Endothelial cell of umbilical vein (primary cell): Measurements from ENCODE around the gene RER1. TPM values are rescaled to one million over a fixed set of nuclear protein-coding genes. Genes with fewer than 3 reads are reported as not detected.

Experiments
- BruUV-seq: library from RNA; stranded (reverse); fragments of 400-500 nt; replicated peaks from 2 replicates; lab custom pipeline; 2021; lab: Mats Ljungman, UMichigan
- CTCF ChIA-PET: fragments of 300-600, 350-600 bp; sonication (Branson Sonifier 250); formaldehyde crosslinking; loops from one replicate; lab custom pipeline; 2021; ENCODE audit warnings: antibody characterized with exemption, inconsistent platforms; lab: Charles Lee
- POLR2A ChIA-PET: fragments of 300-600, 350-600 bp; sonication (Branson Sonifier 250); formaldehyde crosslinking; loops from one replicate; lab custom pipeline; 2021; ENCODE audit warnings: antibody characterized with exemption, inconsistent platforms; lab: Charles Lee
- DNase-seq: peaks from one replicate; pipeline ENCODE4 v3.0.0-alpha.2; 2011; ENCODE audit warnings: low read depth, low spot score
- FAIRE-seq: peaks from 2 replicates; lab custom pipeline; 2011; peaks lifted over from hg19 to GRCh38; lab: Jason Lieb, UNC
- H2AFZ ChIP-seq: 2 replicates; pipeline ENCODE4 v1.6.0; 2012; ENCODE audit warnings: low read depth, low read length, control low read depth, inconsistent platforms
- H3K27ac ChIP-seq: 2 replicates; pipeline ENCODE4 v1.5.1; 2011; ENCODE audit warnings: low read depth, mild to moderate bottlenecking, control low read depth, low read length, moderate library complexity; ENCODE audit not compliant: insufficient read depth
- H3K27me3 ChIP-seq, 2 experiments: 2 replicates each; pipeline versions ENCODE4 v1.6.0 to v1.6.1; 2011; ENCODE audit warnings: low read length in 2 of 2, mixed read lengths in 1 of 2; ENCODE audit not compliant: control insufficient read depth in 2 of 2, insufficient read depth in 2 of 2
- H3K36me3 ChIP-seq, 2 experiments: 2 replicates in 1 of 2; 3 replicates in 1 of 2; pipeline ENCODE4 v1.5.1; 2011; ENCODE audit warnings: low read length in 2 of 2, mild to moderate bottlenecking in 1 of 2, moderate library complexity in 1 of 2; ENCODE audit not compliant: control insufficient read depth in 2 of 2, insufficient read depth in 2 of 2; ENCODE audit errors: extremely low read depth in 1 of 2
- H3K4me1 ChIP-seq: 3 replicates; pipeline ENCODE4 v1.5.1; 2011; ENCODE audit warnings: mild to moderate bottlenecking, low read length; ENCODE audit not compliant: control insufficient read depth, insufficient read depth; ENCODE audit errors: extremely low read depth
- H3K4me2 ChIP-seq: 2 replicates; pipeline ENCODE4 v1.6.1; 2011; ENCODE audit warnings: low read length, control low read depth, mixed read lengths; ENCODE audit not compliant: insufficient read depth
- H3K4me3 ChIP-seq, 3 experiments: fragments of 200-600 bp in 1 of 3; sonication (generic), shearing (Covaris generic) in 1 of 3; replicated peaks in 1 of 3; 2 replicates each; pipeline ENCODE4 v1.5.1; 2011 to 2016; ENCODE audit warnings: control low read depth in 3 of 3, low read length in 3 of 3, mild to moderate bottlenecking in 2 of 3, inconsistent platforms in 1 of 3, low read depth in 1 of 3, moderate library complexity in 1 of 3; ENCODE audit not compliant: insufficient read depth in 1 of 3
- H3K79me2 ChIP-seq: 2 replicates; pipeline ENCODE4 v1.6.0; 2012; ENCODE audit warnings: low read length, inconsistent platforms; ENCODE audit not compliant: control insufficient read depth, insufficient read depth
- H3K9ac ChIP-seq: replicated peaks from 2 replicates; pipeline ENCODE3; 2011; ENCODE audit warnings: low read length, control low read depth; ENCODE audit not compliant: insufficient read depth; ENCODE audit errors: extremely low read depth
- H3K9me1 ChIP-seq: replicated peaks from 3 replicates; pipeline ENCODE4 v1.6.0; 2011; ENCODE audit warnings: mild to moderate bottlenecking, low read length; ENCODE audit not compliant: control insufficient read depth, insufficient read depth; ENCODE audit errors: extremely low read depth
- H3K9me3 ChIP-seq: replicated peaks from 2 replicates; pipeline ENCODE4 v1.5.1; 2012; ENCODE audit warnings: low read length, inconsistent platforms; ENCODE audit not compliant: control insufficient read depth, insufficient read depth
- H4K20me1 ChIP-seq: replicated peaks from 2 replicates; pipeline ENCODE3; 2011; ENCODE audit warnings: mild to moderate bottlenecking, low read length; ENCODE audit not compliant: control insufficient read depth, insufficient read depth; ENCODE audit errors: extremely low read depth
- EZH2 ChIP-seq: IDR thresholded peaks from 2 replicates; pipeline ENCODE4 v1.6.1; 2012; ENCODE audit warnings: borderline replicate concordance, low read depth, mild to moderate bottlenecking, moderate library complexity, low read length, inconsistent platforms; ENCODE audit not compliant: severe bottlenecking
- FOS ChIP-seq: IDR thresholded peaks from 2 replicates; pipeline ENCODE4 v1.6.1; 2011; ENCODE audit warnings: mild to moderate bottlenecking, low read length, moderate library complexity, borderline replicate concordance; ENCODE audit not compliant: insufficient read depth
- JUN ChIP-seq: IDR thresholded peaks from 2 replicates; pipeline ENCODE4 v1.6.1; 2011; ENCODE audit warnings: borderline replicate concordance, low read depth; ENCODE audit not compliant: insufficient read length, insufficient read depth
- MYC ChIP-seq: IDR thresholded peaks from one replicate; pipeline ENCODE4 v1.6.1; 2011; ENCODE audit warnings: mild to moderate bottlenecking, low read depth, low read length
- POLR2AphosphoS5 ChIP-seq: IDR thresholded peaks from 2 replicates; pipeline ENCODE4 v1.6.1; 2012; ENCODE audit warnings: low read depth, mild to moderate bottlenecking, control low read depth, low read length, moderate library complexity; ENCODE audit not compliant: insufficient read depth
- dilution Hi-C: fragments of 300-500 bp; cut with MboI; formaldehyde crosslinking; loops from one replicate; pipeline ENCODE4 v1.15.0; 2019; ENCODE audit warnings: low sequenced_read_pairs; ENCODE audit not compliant: extremely low pct_ligation_motif_present
- intact Hi-C: fragments of 100-400 bp; cut with micrococcal nuclease; formaldehyde crosslinking; loops from one replicate; pipeline ENCODE4 v1.10.0; 2022
- polyA plus RNA-seq, 4 experiments: library from polyadenylated mRNA; depleted of rRNA in 3 of 4; stranded (reverse) in 3 of 4; unstranded in 1 of 4; fragments of >200 nt; gene quantifications; 2 replicates each; pipeline versions ENCODE4 v1.2.1 to v1.2.3, GENCODE V29; 2011 to 2012; ENCODE audit warnings: missing spikeins in 1 of 4
- total RNA-seq: library from RNA; stranded (reverse); gene quantifications from 2 replicates; pipeline ENCODE4 v1.2.3, GENCODE V29; 2021
- TF ChIP-seq, protein P1 (sequence below): IDR thresholded peaks from 2 replicates; pipeline ENCODE4 v1.6.1; 2011; ENCODE audit not compliant: insufficient read depth, insufficient read length
- TF ChIP-seq, protein P2 (sequence below), 2 donors: IDR thresholded peaks; 1 replicate in 1 of 2; 2 replicates in 1 of 2; pipeline ENCODE4 v1.5.1; 2011; ENCODE audit warnings: low read length in 2 of 2, mild to moderate bottlenecking in 2 of 2, moderate library complexity in 2 of 2, control low read depth in 1 of 2, inconsistent platforms in 1 of 2, low read depth in 1 of 2; ENCODE audit not compliant: insufficient read depth in 1 of 2; ENCODE audit errors: extremely low read depth in 1 of 2

Gene RER1
- total and polyA plus RNA-seq, 2 donors (not counting 3 experiments of a cell fraction or from before 2014, with no cell fraction given): 179 to 292 TPM

DNA sequence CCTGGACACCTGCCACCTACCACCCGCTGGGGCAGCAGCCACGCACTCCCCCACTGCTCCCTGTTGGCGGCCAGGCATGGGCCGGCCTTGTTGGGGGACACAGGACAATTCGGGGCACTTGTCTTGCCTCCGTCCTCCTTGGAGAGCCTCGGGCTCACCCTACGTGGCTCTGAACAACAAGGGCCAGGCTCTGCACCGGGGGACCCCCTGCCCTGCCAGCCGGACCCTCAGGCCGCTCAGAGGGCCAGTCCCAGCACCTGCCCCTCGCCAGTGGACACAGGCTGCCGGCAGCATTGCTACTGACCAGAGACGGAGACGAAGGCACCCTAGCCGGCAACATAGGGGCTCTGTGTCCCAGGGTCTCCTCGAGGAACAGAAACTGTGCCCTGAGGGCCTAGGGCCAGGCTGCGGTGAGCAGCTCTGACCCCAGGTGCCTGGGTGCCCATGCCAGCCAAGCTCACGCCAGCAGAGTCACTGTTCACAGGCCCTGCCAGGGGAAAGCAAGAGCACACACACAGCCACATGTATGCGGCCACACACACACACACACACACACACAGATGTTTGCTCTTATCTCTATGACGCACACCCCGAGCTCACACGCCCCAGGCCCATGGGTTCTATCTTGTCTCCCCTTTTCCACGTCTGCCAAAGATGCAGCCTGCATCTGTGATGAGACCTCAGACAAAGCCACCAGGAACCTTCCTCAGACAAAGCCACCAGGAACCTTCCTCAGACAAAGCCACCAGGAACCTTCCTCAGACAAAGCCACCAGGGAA lies 46.2 kb upstream of the RER1 start:
- BruUV-seq: no TSS peak

More for the DNA sequence above, 46.2 kb upstream of the RER1 start:
- Histone ChIP-seq H3K9ac (no peak overlapping the region), H2AFZ (no peak overlapping the region), H3K9me3 (no peaks in the 10 kb centered on the region), H3K27ac (no peak overlapping the region), H3K4me1 (no peaks in the 10 kb centered on the region), H3K9me1 (no peaks in the 10 kb centered on the region), H3K36me3 (no peaks in the 10 kb centered on the region), H4K20me1 (no peaks in the 10 kb centered on the region), H3K79me2 (no peaks in the 10 kb centered on the region), H3K4me2 (no peak overlapping the region), H3K27me3 (no peaks in the 10 kb centered on the region), H3K4me3 (no peak overlapping the region)
- FAIRE-seq (no peak), DNase-seq (no peak)
- intact Hi-C loops (no loop called here), dilution Hi-C loops (no loop called here)
- CTCF ChIA-PET: no interaction called here
- POLR2A ChIA-PET: no interaction called here
- TF ChIP-seq POLR2AphosphoS5: no peak
- no peak for TF ChIP-seq FOS
- TF ChIP-seq, protein P1, sequence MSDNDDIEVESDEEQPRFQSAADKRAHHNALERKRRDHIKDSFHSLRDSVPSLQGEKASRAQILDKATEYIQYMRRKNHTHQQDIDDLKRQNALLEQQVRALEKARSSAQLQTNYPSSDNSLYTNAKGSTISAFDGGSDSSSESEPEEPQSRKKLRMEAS: no peak
- no peak for TF ChIP-seq EZH2
- TF ChIP-seq, protein P2, sequence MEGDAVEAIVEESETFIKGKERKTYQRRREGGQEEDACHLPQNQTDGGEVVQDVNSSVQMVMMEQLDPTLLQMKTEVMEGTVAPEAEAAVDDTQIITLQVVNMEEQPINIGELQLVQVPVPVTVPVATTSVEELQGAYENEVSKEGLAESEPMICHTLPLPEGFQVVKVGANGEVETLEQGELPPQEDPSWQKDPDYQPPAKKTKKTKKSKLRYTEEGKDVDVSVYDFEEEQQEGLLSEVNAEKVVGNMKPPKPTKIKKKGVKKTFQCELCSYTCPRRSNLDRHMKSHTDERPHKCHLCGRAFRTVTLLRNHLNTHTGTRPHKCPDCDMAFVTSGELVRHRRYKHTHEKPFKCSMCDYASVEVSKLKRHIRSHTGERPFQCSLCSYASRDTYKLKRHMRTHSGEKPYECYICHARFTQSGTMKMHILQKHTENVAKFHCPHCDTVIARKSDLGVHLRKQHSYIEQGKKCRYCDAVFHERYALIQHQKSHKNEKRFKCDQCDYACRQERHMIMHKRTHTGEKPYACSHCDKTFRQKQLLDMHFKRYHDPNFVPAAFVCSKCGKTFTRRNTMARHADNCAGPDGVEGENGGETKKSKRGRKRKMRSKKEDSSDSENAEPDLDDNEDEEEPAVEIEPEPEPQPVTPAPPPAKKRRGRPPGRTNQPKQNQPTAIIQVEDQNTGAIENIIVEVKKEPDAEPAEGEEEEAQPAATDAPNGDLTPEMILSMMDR (IDR thresholded peaks at IDR 0.05; ENCODE audit: extremely low read depth in 1 of 2, insufficient read depth in 1 of 2, low read depth in 1 of 2, low read length in 2 of 2): no peak
- TF ChIP-seq JUN: no peak
- TF ChIP-seq MYC: no peak
